ENCODE measurements around the gene MB21D2.

MB21D2 gene

DNA sequence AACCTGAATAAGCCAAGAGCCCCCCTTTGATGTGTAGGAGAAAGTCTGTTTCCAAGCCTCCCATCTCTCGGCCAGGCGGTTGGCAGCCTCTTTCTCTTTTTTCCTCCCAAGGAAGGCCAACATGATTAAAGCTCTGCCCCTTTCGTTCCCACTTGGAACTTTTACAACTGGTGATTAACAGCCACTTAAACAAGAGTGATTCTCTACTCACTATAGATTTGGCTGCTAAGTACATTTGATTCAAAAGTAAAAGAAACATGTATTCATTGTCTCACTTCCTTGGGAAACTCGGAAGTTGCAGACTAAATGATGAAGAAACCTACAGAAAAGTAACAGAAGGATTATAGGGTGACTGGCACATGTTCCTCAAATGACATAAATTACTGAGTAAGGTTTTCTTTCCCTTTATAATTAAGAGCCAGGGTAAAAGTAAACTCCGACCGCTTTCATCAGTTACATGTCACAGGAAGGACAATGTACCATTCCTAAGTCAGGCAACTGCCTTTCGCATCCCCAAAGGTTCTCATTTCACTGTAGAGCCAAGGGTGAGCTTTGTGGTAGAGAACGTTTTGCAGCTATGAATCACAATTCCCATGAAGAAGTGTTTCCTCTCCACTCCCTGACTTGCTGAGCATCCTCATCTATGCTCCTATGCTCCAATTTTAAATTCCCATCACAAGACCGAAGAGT, 72.7 kb downstream of the MB21D2 start:
- no peak overlapping the region for H3K4me3 ChIP-seq (ENCODE audit: low read depth, low read length, poor library complexity, severe bottlenecking)
- TF ChIP-seq, protein P1, sequence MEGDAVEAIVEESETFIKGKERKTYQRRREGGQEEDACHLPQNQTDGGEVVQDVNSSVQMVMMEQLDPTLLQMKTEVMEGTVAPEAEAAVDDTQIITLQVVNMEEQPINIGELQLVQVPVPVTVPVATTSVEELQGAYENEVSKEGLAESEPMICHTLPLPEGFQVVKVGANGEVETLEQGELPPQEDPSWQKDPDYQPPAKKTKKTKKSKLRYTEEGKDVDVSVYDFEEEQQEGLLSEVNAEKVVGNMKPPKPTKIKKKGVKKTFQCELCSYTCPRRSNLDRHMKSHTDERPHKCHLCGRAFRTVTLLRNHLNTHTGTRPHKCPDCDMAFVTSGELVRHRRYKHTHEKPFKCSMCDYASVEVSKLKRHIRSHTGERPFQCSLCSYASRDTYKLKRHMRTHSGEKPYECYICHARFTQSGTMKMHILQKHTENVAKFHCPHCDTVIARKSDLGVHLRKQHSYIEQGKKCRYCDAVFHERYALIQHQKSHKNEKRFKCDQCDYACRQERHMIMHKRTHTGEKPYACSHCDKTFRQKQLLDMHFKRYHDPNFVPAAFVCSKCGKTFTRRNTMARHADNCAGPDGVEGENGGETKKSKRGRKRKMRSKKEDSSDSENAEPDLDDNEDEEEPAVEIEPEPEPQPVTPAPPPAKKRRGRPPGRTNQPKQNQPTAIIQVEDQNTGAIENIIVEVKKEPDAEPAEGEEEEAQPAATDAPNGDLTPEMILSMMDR (IDR thresholded peaks at IDR 0.05; ENCODE audit: low read length): no peak
- TF ChIP-seq EZH2 (IDR thresholded peaks at IDR 0.05; ENCODE audit: borderline replicate concordance, low read length): no peak
- no peaks in the 10 kb centered on the region for H3K79me2 ChIP-seq (ENCODE audit: insufficient read depth, low read length)
- no peak overlapping the region for H3K4me2 ChIP-seq (ENCODE audit: low read length)
- no peaks in the 10 kb centered on the region for H3F3A ChIP-seq (ENCODE audit: insufficient read depth, low read length)
- H3K9me2 ChIP-seq (ENCODE audit: low read depth, low read length): no peaks in the 10 kb centered on the region
- H3K36me3 ChIP-seq (ENCODE audit: insufficient read depth, low read length): no peaks in the 10 kb centered on the region
- no peak overlapping the region for H3K27ac ChIP-seq (ENCODE audit: low read depth, low read length, poor library complexity, severe bottlenecking)
- H4K20me1 ChIP-seq (ENCODE audit: insufficient read depth, low read length): no peaks in the 10 kb centered on the region
- H3K27me3 ChIP-seq (ENCODE audit: insufficient read depth, low read length): no peaks in the 10 kb centered on the region
- no peaks in the 10 kb centered on the region for H3K9me3 ChIP-seq (ENCODE audit: low read length)
- H3K9ac ChIP-seq (ENCODE audit: low read length): no peak overlapping the region
- H2AFZ ChIP-seq (ENCODE audit: low read length): no peak overlapping the region
- no peaks in the 10 kb centered on the region for H3K4me1 ChIP-seq (ENCODE audit: insufficient read depth, low read length, severe bottlenecking)

DNA sequence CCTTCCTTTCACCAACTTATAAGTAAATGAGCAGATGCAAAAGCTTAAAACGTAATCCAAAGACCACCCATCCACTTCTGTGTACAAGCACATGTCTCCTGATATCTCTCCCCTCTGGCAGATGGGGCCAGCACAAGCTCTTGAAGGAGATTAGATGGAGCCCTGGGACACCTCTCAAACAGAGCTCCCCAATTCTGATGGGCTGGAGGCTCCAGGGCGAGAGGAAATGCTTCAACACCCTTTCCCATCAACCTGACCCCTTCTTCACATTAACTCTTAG, 73.2 kb downstream of the MB21D2 start:
- H3K27ac ChIP-seq (ENCODE audit: low read depth, low read length, poor library complexity, severe bottlenecking): no peak overlapping the region
- H3K27me3 ChIP-seq (ENCODE audit: insufficient read depth, low read length): no peaks in the 10 kb centered on the region
- no peak overlapping the region for H3K4me2 ChIP-seq (ENCODE audit: low read length)
- no peaks in the 10 kb centered on the region for H3K79me2 ChIP-seq (ENCODE audit: insufficient read depth, low read length)
- no peaks in the 10 kb centered on the region for H3K9me2 ChIP-seq (ENCODE audit: low read depth, low read length)
- no peaks in the 10 kb centered on the region for H3K36me3 ChIP-seq (ENCODE audit: insufficient read depth, low read length)
- no peak overlapping the region for H3K4me3 ChIP-seq (ENCODE audit: low read depth, low read length, poor library complexity, severe bottlenecking)
- no peak overlapping the region for H3K9ac ChIP-seq (ENCODE audit: low read length)
- H3F3A ChIP-seq (ENCODE audit: insufficient read depth, low read length): no peaks in the 10 kb centered on the region
- H2AFZ ChIP-seq (ENCODE audit: low read length): no peak overlapping the region
- H3K4me1 ChIP-seq (ENCODE audit: insufficient read depth, low read length, severe bottlenecking): no peaks in the 10 kb centered on the region
- TF ChIP-seq, protein P1 (IDR thresholded peaks at IDR 0.05; ENCODE audit: low read length): no peak
- no peak for TF ChIP-seq EZH2 (IDR thresholded peaks at IDR 0.05; ENCODE audit: borderline replicate concordance, low read length)
- no peaks in the 10 kb centered on the region for H3K9me3 ChIP-seq (ENCODE audit: low read length)
- H4K20me1 ChIP-seq (ENCODE audit: insufficient read depth, low read length): no peaks in the 10 kb centered on the region

DNA sequence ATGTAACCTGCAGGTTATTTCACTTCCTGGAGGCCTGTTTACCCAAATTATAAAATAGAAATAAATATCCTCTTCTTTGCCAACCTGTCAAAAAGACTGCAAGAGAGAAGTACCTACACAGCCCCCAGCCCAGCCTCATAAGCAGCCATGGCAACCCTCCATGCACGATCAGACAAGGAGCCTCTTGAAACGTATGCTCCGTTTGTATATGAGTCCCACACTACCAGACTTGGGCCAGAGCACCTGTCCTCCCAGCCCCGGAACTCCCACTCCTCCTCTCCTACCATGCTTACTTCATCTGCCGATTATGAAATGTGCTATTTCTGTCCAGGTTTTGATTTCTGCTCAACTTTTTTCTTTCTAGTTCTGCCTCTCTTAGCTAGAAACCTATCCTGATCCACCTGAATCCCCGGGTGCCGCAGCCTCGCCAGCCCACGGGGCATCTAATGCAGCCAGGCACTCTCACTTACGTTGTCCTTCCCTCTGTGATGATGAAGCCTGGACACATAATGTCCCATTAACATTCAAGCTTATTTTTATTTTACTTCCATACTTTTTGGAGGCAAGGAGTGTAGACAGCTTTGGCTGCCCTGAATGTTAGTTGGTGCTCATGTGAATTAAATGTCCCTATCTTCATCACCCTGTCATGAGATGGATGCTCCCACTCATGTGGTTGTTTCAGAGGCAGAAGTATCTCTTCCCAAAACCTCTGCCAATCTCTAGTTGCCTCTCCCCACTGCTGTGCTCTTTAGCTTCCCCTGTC, 73.8 kb downstream of the MB21D2 start:
- Histone ChIP-seq H3K4me2 (ENCODE audit: low read length) (no peak overlapping the region), H3K9me3 (ENCODE audit: low read length) (no peaks in the 10 kb centered on the region), H3F3A (ENCODE audit: insufficient read depth, low read length) (no peaks in the 10 kb centered on the region), H2AFZ (ENCODE audit: low read length) (no peak overlapping the region), H3K27me3 (ENCODE audit: insufficient read depth, low read length) (0 out of 2 replicates have a peak, but pooled peaks cover 4% of the 10 kb centered on the region), H3K4me3 (ENCODE audit: low read depth, low read length, poor library complexity, severe bottlenecking) (no peak overlapping the region), H4K20me1 (ENCODE audit: insufficient read depth, low read length) (no peaks in the 10 kb centered on the region), H3K9me2 (ENCODE audit: low read depth, low read length) (no peaks in the 10 kb centered on the region), H3K36me3 (ENCODE audit: insufficient read depth, low read length) (no peaks in the 10 kb centered on the region), H3K79me2 (ENCODE audit: insufficient read depth, low read length) (no peaks in the 10 kb centered on the region), H3K9ac (ENCODE audit: low read length) (no peak overlapping the region), H3K27ac (ENCODE audit: low read depth, low read length, poor library complexity, severe bottlenecking) (no peak overlapping the region), H3K4me1 (ENCODE audit: insufficient read depth, low read length, severe bottlenecking) (no peaks in the 10 kb centered on the region)
- TF ChIP-seq EZH2 (IDR thresholded peaks at IDR 0.05; ENCODE audit: borderline replicate concordance, low read length): no peak
- TF ChIP-seq, protein P1 (IDR thresholded peaks at IDR 0.05; ENCODE audit: low read length): no peak

Measured in OCI-LY1 (cell line).